GM23338 (cell line): ENCODE data around the gene FOXP1. TPM values are rescaled to one million over a fixed set of nuclear protein-coding genes. Genes with fewer than 3 reads are reported as not detected.

Experiments
- ATAC-seq: fragments of 200-7000 bp; cut with Tn5 transposase; 3 replicates; pipeline ENCODE4 v1.9.1; 2020
- DNase-seq: peaks from one replicate; pipeline ENCODE4 v3.0.0-alpha.2; 2015; ENCODE audit warnings: low spot score
- H2AFZ ChIP-seq: fragments of 200-600 bp; sonication (generic); 2 replicates; pipeline ENCODE4 v1.8.0; 2016; ENCODE audit warnings: antibody characterized with exemption, mild to moderate bottlenecking, moderate library complexity
- H3F3A ChIP-seq: fragments of 200-600 bp; sonication (generic); replicated peaks from 2 replicates; pipeline ENCODE4 v1.8.0; 2017; ENCODE audit warnings: antibody characterized with exemption, mixed run types, low read depth
- H3K27ac ChIP-seq: fragments of 200-600 bp; sonication (generic); 2 replicates; pipeline ENCODE4 v1.6.1; 2016; ENCODE audit warnings: low read depth
- H3K27me3 ChIP-seq: fragments of 200-600 bp; sonication (generic); 2 replicates; pipeline ENCODE4 v1.8.0; 2016; ENCODE audit warnings: mild to moderate bottlenecking, mixed run types, moderate library complexity; ENCODE audit not compliant: insufficient read depth
- H3K36me3 ChIP-seq: fragments of 200-600 bp; sonication (generic); 2 replicates; pipeline ENCODE4 v1.8.0; 2016; ENCODE audit warnings: mild to moderate bottlenecking; ENCODE audit not compliant: insufficient read depth
- H3K4me1 ChIP-seq: fragments of 200-600 bp; sonication (generic); 2 replicates; pipeline ENCODE4 v1.8.0; 2016; ENCODE audit warnings: mild to moderate bottlenecking, moderate library complexity; ENCODE audit not compliant: insufficient read depth
- H3K4me2 ChIP-seq: fragments of 200-600 bp; sonication (generic); 2 replicates; pipeline ENCODE4 v1.7.1; 2017; ENCODE audit warnings: mixed run types
- H3K4me3 ChIP-seq: fragments of 200-600 bp; sonication (generic); 2 replicates; pipeline ENCODE4 v1.6.1; 2016; ENCODE audit warnings: mixed run types
- H3K79me2 ChIP-seq: fragments of 200-600 bp; sonication (generic); replicated peaks from 2 replicates; pipeline ENCODE4 v1.8.0; 2017; ENCODE audit warnings: mild to moderate bottlenecking; ENCODE audit not compliant: insufficient read depth
- H3K9me2 ChIP-seq: fragments of 200-600 bp; sonication (generic); 2 replicates; pipeline ENCODE4 v1.8.0; 2017; ENCODE audit not compliant: insufficient read depth
- H4K20me1 ChIP-seq: fragments of 200-600 bp; sonication (generic); replicated peaks from 2 replicates; pipeline ENCODE4 v1.8.0; 2017; ENCODE audit warnings: mild to moderate bottlenecking; ENCODE audit not compliant: insufficient read depth
- H3K27ac Mint-ChIP-seq: 2 replicates; pipeline ENCODE4 v1.8.0; 2020; ENCODE audit warnings: inconsistent platforms, mild to moderate bottlenecking, moderate library complexity, mixed read lengths
- H3K27me3 Mint-ChIP-seq: 3 replicates; pipeline ENCODE4 v1.8.0; 2022; ENCODE audit warnings: low read depth, mild to moderate bottlenecking, moderate library complexity, mixed read lengths, inconsistent platforms; ENCODE audit not compliant: insufficient read depth, poor library complexity
- H3K36me3 Mint-ChIP-seq: 3 replicates; pipeline ENCODE4 v1.8.0; 2021; ENCODE audit warnings: low read depth, mild to moderate bottlenecking, inconsistent platforms, moderate library complexity, mixed read lengths
- H3K4me1 Mint-ChIP-seq: 3 replicates; pipeline ENCODE4 v1.8.0; 2020; ENCODE audit warnings: mild to moderate bottlenecking, inconsistent platforms, mixed read lengths
- H3K4me3 Mint-ChIP-seq: 3 replicates; pipeline ENCODE4 v1.8.0; 2021; ENCODE audit warnings: moderate library complexity, mild to moderate bottlenecking, inconsistent platforms, mixed read lengths
- H3K9me3 Mint-ChIP-seq: 3 replicates; pipeline ENCODE4 v1.8.0; 2020; ENCODE audit warnings: moderate library complexity, mild to moderate bottlenecking, inconsistent platforms, mixed read lengths
- CREB1 ChIP-seq: fragments of 250-450 bp; sonication (Bioruptor Pico); IDR thresholded peaks from 2 replicates; pipeline ENCODE4 v1.5.0; 2020; ENCODE audit warnings: low read depth, mild to moderate bottlenecking, moderate library complexity
- EZH2 ChIP-seq: fragments of 200-600 bp; sonication (generic); IDR thresholded peaks from one replicate; pipeline ENCODE4 v1.8.0; 2017; ENCODE audit warnings: antibody characterized with exemption, mild to moderate bottlenecking, low read depth; ENCODE audit not compliant: unreplicated experiment
- EZH2phosphoT487 ChIP-seq: fragments of 200-600 bp; sonication (generic); IDR thresholded peaks from one replicate; pipeline ENCODE4 v1.8.1; 2018; ENCODE audit warnings: antibody characterized with exemption; ENCODE audit not compliant: unreplicated experiment
- STAT1 ChIP-seq: IDR thresholded peaks from one replicate; pipeline ENCODE4 v1.6.1; 2016; ENCODE audit warnings: antibody characterized with exemption; ENCODE audit not compliant: unreplicated experiment
- ZNF114 ChIP-seq: fragments of 250-450 bp; sonication (Bioruptor Pico); IDR thresholded peaks from 2 replicates; pipeline ENCODE4 v1.5.0; 2020; ENCODE audit warnings: mild to moderate bottlenecking, moderate library complexity
- polyA plus RNA-seq: library from polyadenylated mRNA; unstranded; fragments of >200 nt; fragmentation: Nextera tagmentation; extraction: Ambion mirVana; gene quantifications from 2 replicates; pipeline ENCODE4 v1.2.1, GENCODE V29; 2016
- total RNA-seq: library from RNA; depleted of rRNA; stranded (reverse); fragments of >200 nt; shearing (Covaris generic); gene quantifications from 2 replicates; pipeline ENCODE4 v1.2.3, GENCODE V29; 2014
- TF ChIP-seq, protein P1 (sequence below), 2 experiments: fragments of 200-600 bp in 1 of 2; sonication (generic) in 1 of 2; conservative IDR thresholded peaks; 2 replicates each; pipeline versions ENCODE4 v1.5.1 to v1.6.1; 2016 to 2017; ENCODE audit warnings: antibody characterized with exemption in 2 of 2, low read depth in 2 of 2, mild to moderate bottlenecking in 2 of 2, moderate library complexity in 1 of 2
- TF ChIP-seq, protein P2 (sequence below): IDR thresholded peaks from one replicate; pipeline ENCODE4 v1.6.1; 2018; ENCODE audit warnings: antibody characterized with exemption; ENCODE audit not compliant: unreplicated experiment

FOXP1 gene
- total and polyA plus RNA-seq, 2 experiments from 2014 or later = 32.9 to 35.5 TPM

DNA sequence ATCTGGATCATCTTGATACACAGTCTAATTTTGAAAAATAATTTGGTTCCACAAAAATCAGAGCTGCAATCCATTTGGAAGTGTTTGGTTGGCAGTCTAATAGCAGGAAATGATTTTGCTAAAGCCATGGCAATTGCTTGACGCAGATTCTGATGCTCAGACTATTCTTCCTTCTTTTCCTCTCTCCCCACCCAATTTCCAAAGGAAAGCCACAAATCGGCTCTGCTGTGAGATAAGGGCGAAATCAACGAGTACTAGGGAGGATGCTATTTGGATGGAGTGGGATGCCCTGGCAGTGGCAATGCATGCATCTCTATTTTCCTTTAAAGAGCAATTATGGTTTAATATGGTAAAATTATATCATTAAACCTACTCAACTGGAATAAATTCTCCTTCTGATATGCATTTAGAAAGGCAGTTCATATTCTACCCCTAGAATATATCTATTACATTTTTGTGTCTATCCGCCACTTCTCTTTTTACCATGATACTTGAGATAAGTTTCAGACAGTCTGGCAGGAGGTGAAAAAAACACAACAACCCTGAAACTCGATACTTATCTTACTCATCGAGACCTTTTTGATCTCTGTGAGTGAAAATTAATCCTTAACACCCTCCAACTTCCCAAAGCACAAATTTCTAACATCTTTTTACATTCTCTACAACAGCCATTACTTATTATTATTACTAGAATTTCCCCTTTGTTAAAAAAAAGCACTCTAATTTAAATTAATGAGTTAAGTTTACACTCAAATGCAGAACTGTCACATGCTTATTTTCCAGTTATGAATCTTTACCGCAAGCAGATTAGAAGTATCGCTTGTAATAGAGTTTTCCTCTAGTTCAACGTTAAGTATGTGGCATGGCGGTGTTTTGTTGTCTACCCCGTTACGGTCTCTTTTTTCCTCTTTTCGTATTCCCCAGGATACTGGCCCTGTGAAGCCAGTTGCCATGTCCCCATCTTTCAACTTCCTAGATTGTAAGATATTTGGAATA lies 433.3 kb downstream of the FOXP1 start (continued):
- TF ChIP-seq, protein P1, sequence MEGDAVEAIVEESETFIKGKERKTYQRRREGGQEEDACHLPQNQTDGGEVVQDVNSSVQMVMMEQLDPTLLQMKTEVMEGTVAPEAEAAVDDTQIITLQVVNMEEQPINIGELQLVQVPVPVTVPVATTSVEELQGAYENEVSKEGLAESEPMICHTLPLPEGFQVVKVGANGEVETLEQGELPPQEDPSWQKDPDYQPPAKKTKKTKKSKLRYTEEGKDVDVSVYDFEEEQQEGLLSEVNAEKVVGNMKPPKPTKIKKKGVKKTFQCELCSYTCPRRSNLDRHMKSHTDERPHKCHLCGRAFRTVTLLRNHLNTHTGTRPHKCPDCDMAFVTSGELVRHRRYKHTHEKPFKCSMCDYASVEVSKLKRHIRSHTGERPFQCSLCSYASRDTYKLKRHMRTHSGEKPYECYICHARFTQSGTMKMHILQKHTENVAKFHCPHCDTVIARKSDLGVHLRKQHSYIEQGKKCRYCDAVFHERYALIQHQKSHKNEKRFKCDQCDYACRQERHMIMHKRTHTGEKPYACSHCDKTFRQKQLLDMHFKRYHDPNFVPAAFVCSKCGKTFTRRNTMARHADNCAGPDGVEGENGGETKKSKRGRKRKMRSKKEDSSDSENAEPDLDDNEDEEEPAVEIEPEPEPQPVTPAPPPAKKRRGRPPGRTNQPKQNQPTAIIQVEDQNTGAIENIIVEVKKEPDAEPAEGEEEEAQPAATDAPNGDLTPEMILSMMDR (conservative IDR thresholded peaks at IDR 0.05; ENCODE audit: low read depth in 2 of 2) = no peak
- TF ChIP-seq ZNF114 (CRISPR knock-in tag) (no peak), STAT1 (no peak)

GRCh38 chr3:71148455-71149060 lies 435.0 kb downstream of the FOXP1 start:
- Histone ChIP-seq H3K4me1 (peaks cover 48% of the 10 kb centered on the region), H3K36me3 (no peaks in the 10 kb centered on the region), H2AFZ (no peak overlapping the region), H3K27ac (no peak overlapping the region), H4K20me1 (no peaks in the 10 kb centered on the region), H3K27me3 (no peaks in the 10 kb centered on the region), H3K79me2 (no peaks in the 10 kb centered on the region), H3K4me3 (no peak overlapping the region), H3F3A (0 out of 2 replicates have a peak, but pooled peaks cover 4% of the 10 kb centered on the region), H3K4me2 (no peak overlapping the region), H3K9me2 (no peaks in the 10 kb centered on the region)
- DNase-seq (no peak), ATAC-seq (no peak)
- no peak overlapping the region for H3K4me3 Mint-ChIP-seq
- no peak for TF ChIP-seq EZH2phosphoT487
- no peak for TF ChIP-seq CREB1 (CRISPR knock-in tag)
- TF ChIP-seq ZNF114 (CRISPR knock-in tag) = no peak
- TF ChIP-seq, protein P1 (conservative IDR thresholded peaks at IDR 0.05; ENCODE audit: low read depth in 2 of 2) = no peak
- no peak for TF ChIP-seq EZH2
- TF ChIP-seq, protein P2, sequence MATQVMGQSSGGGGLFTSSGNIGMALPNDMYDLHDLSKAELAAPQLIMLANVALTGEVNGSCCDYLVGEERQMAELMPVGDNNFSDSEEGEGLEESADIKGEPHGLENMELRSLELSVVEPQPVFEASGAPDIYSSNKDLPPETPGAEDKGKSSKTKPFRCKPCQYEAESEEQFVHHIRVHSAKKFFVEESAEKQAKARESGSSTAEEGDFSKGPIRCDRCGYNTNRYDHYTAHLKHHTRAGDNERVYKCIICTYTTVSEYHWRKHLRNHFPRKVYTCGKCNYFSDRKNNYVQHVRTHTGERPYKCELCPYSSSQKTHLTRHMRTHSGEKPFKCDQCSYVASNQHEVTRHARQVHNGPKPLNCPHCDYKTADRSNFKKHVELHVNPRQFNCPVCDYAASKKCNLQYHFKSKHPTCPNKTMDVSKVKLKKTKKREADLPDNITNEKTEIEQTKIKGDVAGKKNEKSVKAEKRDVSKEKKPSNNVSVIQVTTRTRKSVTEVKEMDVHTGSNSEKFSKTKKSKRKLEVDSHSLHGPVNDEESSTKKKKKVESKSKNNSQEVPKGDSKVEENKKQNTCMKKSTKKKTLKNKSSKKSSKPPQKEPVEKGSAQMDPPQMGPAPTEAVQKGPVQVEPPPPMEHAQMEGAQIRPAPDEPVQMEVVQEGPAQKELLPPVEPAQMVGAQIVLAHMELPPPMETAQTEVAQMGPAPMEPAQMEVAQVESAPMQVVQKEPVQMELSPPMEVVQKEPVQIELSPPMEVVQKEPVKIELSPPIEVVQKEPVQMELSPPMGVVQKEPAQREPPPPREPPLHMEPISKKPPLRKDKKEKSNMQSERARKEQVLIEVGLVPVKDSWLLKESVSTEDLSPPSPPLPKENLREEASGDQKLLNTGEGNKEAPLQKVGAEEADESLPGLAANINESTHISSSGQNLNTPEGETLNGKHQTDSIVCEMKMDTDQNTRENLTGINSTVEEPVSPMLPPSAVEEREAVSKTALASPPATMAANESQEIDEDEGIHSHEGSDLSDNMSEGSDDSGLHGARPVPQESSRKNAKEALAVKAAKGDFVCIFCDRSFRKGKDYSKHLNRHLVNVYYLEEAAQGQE = no peak
- peaks cover 5% of the 10 kb centered on the region for H3K27me3 Mint-ChIP-seq
- H3K27ac Mint-ChIP-seq = no peak overlapping the region
- no peaks in the 10 kb centered on the region for H3K9me3 Mint-ChIP-seq
- no peaks in the 10 kb centered on the region for H3K36me3 Mint-ChIP-seq
- H3K4me1 Mint-ChIP-seq = peaks cover 51% of the 10 kb centered on the region
